ENCODE results near the gene WDR93.

The WDR93 gene

DNA sequence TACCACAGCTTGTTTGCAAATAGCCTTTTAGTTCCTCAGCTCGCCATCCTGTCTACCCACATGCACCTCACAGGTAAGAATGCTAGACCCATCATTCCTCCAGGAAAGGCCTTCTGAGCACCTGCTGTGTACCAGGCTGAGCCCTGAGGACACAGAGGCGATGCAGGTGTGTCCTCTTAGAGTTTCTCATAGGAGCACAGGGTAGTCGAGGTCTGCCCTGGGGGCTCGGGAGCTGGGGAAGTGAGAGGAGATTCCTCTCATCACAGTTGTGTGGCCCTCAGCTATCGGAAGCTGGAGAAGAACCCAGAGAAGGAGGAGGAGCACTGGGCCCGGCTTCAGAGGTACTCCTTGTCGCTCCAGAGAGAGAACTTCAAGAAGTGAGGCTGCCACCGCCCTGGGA is 52.4 kb downstream of the WDR93 start:
- Histone ChIP-seq H3K9ac (ENCODE audit: low read depth, low read length) (no peak overlapping the region), H3K4me3 (ENCODE audit: low read length) (no peak overlapping the region), H3K4me1 (ENCODE audit: control insufficient read depth, insufficient read depth, low read length) (no peaks in the 10 kb centered on the region), H3K36me3 (ENCODE audit: insufficient read depth, low read length) (no peaks in the 10 kb centered on the region), H3K4me2 (ENCODE audit: low read length) (no peak overlapping the region), H3K27me3 (ENCODE audit: control insufficient read depth, insufficient read depth, low read length) (peaks cover 21% of the 10 kb centered on the region), H3K9me3 (replicated peaks; ENCODE audit: low read length) (no peaks in the 10 kb centered on the region)

DNA sequence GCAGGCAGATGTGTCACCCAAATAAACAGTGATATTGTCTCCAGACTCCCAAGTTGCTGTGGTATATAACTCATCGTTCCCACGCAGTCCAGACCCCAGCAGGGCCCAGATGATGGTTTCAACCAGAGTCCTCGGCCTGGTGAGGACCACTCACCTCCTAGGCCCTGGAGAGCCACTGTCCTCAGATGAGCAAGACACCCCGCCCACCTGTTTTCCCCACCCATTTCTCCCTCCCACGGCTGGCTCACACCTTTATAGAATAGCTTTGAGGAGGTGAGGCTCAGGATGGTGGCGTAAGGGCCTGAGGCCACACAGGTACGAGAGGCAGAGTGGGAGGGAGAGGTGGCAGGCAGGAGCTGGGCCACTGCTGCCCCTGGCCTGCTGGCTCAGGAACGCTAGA is 53.0 kb downstream of the WDR93 start:
- no peaks in the 10 kb centered on the region for H3K4me1 ChIP-seq (ENCODE audit: control insufficient read depth, insufficient read depth, low read length)
- H3K4me3 ChIP-seq (ENCODE audit: low read length): no peak overlapping the region
- no peak overlapping the region for H3K4me2 ChIP-seq (ENCODE audit: low read length)
- H3K36me3 ChIP-seq (ENCODE audit: insufficient read depth, low read length): no peaks in the 10 kb centered on the region
- H3K9ac ChIP-seq (ENCODE audit: low read depth, low read length): no peak overlapping the region
- peaks cover 20% of the 10 kb centered on the region for H3K27me3 ChIP-seq (ENCODE audit: control insufficient read depth, insufficient read depth, low read length)
- no peaks in the 10 kb centered on the region for H3K9me3 ChIP-seq (replicated peaks; ENCODE audit: low read length)

GRCh38 chr15:89745131-89745530 is 54.5 kb downstream of the WDR93 start:
- Histone ChIP-seq H3K27me3 (ENCODE audit: control insufficient read depth, insufficient read depth, low read length) (peaks cover 26% of the 10 kb centered on the region), H3K4me3 (ENCODE audit: low read length) (no peak overlapping the region), H3K36me3 (ENCODE audit: insufficient read depth, low read length) (no peaks in the 10 kb centered on the region), H3K9me3 (replicated peaks; ENCODE audit: low read length) (no peaks in the 10 kb centered on the region), H3K4me2 (ENCODE audit: low read length) (no peak overlapping the region), H3K9ac (ENCODE audit: low read depth, low read length) (no peak overlapping the region), H3K4me1 (ENCODE audit: control insufficient read depth, insufficient read depth, low read length) (peaks cover 2% of the 10 kb centered on the region)

DNA sequence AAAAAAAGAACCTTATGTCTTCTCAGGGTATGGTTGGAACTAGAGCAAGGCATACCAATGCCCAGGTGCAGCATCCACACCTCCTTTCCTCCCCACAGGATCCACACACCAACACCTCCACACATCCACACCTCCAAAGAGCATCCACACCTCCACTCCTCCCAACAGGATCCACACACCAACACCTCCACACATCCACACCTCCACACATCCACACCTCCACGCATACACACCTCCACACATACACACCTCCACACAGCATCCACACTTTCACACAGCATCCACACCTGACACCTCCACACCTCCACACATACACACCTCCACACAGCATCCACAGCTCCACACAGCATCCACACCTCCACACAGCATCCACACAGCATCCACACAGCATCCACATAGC is 55.2 kb downstream of the WDR93 start:
- peaks cover 27% of the 10 kb centered on the region for H3K27me3 ChIP-seq (ENCODE audit: control insufficient read depth, insufficient read depth, low read length)
- peaks cover 7% of the 10 kb centered on the region for H3K4me1 ChIP-seq (ENCODE audit: control insufficient read depth, insufficient read depth, low read length)
- no peaks in the 10 kb centered on the region for H3K9me3 ChIP-seq (replicated peaks; ENCODE audit: low read length)
- H3K36me3 ChIP-seq (ENCODE audit: insufficient read depth, low read length): no peaks in the 10 kb centered on the region
- H3K9ac ChIP-seq (ENCODE audit: low read depth, low read length): no peak overlapping the region
- no peak overlapping the region for H3K4me2 ChIP-seq (ENCODE audit: low read length)
- H3K4me3 ChIP-seq (ENCODE audit: low read length): no peak overlapping the region

GRCh38 chr15:89746386-89746780 is 55.8 kb downstream of the WDR93 start:
- Histone ChIP-seq H3K9me3 (replicated peaks; ENCODE audit: low read length) (no peaks in the 10 kb centered on the region), H3K4me1 (ENCODE audit: control insufficient read depth, insufficient read depth, low read length) (peaks cover 7% of the 10 kb centered on the region), H3K9ac (ENCODE audit: low read depth, low read length) (no peak overlapping the region), H3K4me3 (ENCODE audit: low read length) (no peak overlapping the region), H3K27me3 (ENCODE audit: control insufficient read depth, insufficient read depth, low read length) (peaks cover 27% of the 10 kb centered on the region), H3K36me3 (ENCODE audit: insufficient read depth, low read length) (no peaks in the 10 kb centered on the region), H3K4me2 (ENCODE audit: low read length) (no peak overlapping the region)

DNA sequence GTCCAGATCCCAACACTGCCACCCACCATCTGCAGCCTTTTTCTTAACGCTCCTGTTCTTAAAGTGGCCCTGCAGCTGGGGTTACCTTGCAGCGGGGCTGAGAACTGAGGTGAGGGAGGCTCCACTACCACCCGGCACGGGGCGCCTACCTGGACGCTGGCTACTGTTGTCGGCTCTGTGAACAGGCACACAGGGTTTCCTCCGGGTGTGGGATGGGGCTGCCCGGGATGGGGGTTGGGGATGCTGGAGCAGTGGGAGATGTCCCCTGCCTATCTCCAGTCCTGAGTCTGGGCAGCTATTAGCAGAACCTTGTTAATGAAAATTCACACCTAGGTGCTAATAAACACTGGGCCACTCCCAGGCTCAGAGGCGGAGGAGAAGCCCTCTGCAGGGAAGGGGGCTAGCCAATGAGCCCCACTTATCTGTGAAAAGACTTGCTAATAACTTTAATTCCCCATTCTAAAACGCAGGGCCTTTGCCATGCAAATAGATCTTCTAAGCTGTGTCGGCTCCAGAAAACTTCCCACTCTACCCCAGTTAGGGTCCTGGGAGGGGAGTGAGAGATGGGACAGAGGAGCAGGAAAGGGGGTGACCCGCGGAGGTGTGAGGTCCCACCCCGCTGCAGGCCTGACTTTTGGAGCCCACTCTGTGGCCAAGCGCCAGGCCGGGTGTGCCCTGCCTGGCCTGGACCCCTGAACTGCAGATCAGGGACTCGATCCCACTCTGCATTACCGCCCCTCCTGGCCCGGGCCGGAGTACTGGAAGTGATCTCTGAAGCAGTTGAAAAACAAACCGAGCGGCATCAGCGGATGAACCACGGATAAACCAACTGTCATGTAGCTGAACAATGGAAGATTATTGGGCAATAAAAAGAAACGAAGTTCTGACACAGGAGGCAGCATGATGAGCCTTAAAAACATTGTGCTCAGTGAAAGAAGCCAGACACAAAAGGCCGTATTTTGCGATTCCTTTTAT is 57.4 kb downstream of the WDR93 start:
- Histone ChIP-seq H3K4me3 (ENCODE audit: low read length) (no peak overlapping the region), H3K4me1 (ENCODE audit: control insufficient read depth, insufficient read depth, low read length) (peaks cover 7% of the 10 kb centered on the region), H3K36me3 (ENCODE audit: insufficient read depth, low read length) (no peaks in the 10 kb centered on the region), H3K4me2 (ENCODE audit: low read length) (no peak overlapping the region), H3K9ac (ENCODE audit: low read depth, low read length) (no peak overlapping the region), H3K27me3 (ENCODE audit: control insufficient read depth, insufficient read depth, low read length) (peaks cover 23% of the 10 kb centered on the region), H3K9me3 (replicated peaks; ENCODE audit: low read length) (no peaks in the 10 kb centered on the region)

DNA sequence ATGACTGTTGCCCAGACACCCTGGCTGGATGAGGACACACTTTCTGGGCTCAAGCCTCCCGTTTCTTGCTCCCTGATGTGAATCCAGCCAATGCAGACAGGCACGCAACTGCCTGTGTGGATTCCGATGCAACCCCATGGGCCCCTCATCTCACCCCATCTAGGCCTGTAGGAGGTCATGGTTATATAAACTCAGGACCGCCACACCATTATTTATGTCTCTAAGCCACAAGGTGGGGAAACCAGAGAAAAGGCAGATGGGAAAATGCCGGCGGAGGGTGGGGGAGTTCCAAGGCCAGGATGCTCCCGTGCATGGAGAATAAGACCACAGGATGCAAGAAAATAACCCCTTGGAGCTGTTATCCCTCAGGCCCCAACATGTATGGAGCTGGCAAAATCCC is 58.4 kb downstream of the WDR93 start:
- Histone ChIP-seq H3K9me3 (replicated peaks; ENCODE audit: low read length) (no peaks in the 10 kb centered on the region), H3K4me1 (ENCODE audit: control insufficient read depth, insufficient read depth, low read length) (peaks cover 7% of the 10 kb centered on the region), H3K36me3 (ENCODE audit: insufficient read depth, low read length) (no peaks in the 10 kb centered on the region), H3K4me2 (ENCODE audit: low read length) (no peak overlapping the region), H3K9ac (ENCODE audit: low read depth, low read length) (no peak overlapping the region), H3K4me3 (ENCODE audit: low read length) (no peak overlapping the region), H3K27me3 (ENCODE audit: control insufficient read depth, insufficient read depth, low read length) (peaks cover 17% of the 10 kb centered on the region)

GRCh38 chr15:89749526-89749925 is 58.9 kb downstream of the WDR93 start:
- Histone ChIP-seq H3K9ac (ENCODE audit: low read depth, low read length) (no peak overlapping the region), H3K4me1 (ENCODE audit: control insufficient read depth, insufficient read depth, low read length) (peaks cover 7% of the 10 kb centered on the region), H3K4me2 (ENCODE audit: low read length) (no peak overlapping the region), H3K9me3 (replicated peaks; ENCODE audit: low read length) (no peaks in the 10 kb centered on the region), H3K4me3 (ENCODE audit: low read length) (no peak overlapping the region), H3K27me3 (ENCODE audit: control insufficient read depth, insufficient read depth, low read length) (peaks cover 12% of the 10 kb centered on the region), H3K36me3 (ENCODE audit: insufficient read depth, low read length) (no peaks in the 10 kb centered on the region)

GRCh38 chr15:89749951-89750559 is 59.4 kb downstream of the WDR93 start:
- Histone ChIP-seq H3K36me3 (ENCODE audit: insufficient read depth, low read length) (no peaks in the 10 kb centered on the region), H3K27me3 (ENCODE audit: control insufficient read depth, insufficient read depth, low read length) (peaks cover 10% of the 10 kb centered on the region), H3K4me3 (ENCODE audit: low read length) (peak overlapping the region; percentile 89), H3K9ac (ENCODE audit: low read depth, low read length) (no peak overlapping the region), H3K9me3 (replicated peaks; ENCODE audit: low read length) (no peaks in the 10 kb centered on the region), H3K4me1 (ENCODE audit: control insufficient read depth, insufficient read depth, low read length) (peaks cover 7% of the 10 kb centered on the region), H3K4me2 (ENCODE audit: low read length) (peak overlapping the region; percentile 90)

DNA sequence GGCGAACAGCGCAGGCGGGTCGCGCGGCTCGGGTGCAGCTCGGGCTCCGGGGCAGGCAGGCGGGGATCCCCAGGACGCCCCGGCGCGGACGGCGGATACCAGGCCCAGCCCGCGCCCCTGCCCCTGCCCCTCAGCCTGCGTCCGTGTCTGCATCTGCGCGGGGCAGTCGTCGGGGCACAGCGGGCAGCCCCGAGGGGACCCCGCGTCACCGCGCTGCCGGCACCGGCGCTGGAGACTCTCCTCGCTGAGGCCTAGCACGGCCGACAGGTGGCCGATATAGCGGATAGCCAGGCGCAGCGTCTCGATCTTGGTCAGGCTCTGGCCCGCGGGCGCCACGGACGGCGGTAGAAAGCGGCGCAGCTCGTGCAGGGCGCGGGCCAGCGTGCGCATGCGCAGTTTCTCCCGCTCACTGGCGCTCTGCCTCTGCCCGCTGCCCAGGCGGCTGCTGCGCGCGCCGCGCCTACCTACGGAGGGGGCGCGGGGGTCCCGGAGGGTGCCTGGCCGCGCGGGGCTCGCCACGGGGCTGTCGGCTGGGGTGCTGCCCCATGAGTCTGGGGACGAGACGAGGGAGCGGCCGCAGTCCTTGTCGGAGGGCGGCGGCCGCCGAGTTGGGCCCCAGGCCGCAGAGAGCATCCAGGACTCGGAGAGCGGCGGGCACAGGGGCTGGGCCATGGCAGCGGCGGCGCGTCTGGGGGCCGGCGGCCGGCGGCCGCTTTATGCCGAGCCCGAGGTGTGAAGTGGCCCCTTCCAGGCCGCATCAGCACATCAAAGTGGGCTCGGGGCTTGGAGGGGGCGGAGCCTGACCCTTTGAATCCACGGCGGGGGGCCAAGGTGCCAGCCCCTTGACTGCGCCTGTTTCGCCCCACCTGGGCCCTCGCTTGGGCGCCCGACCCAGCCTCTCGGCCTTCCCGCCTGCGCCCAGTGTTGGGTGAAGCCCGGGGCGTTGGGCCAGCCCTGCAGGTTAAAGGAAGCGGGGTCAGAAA is 60.2 kb downstream of the WDR93 start, which contains the start of gene MESP1:
MESP1 (minus strand) TSS at position 690 of the 983 bp plus-strand sequence; CDS start at position 672, 18 bp downstream.
- H3K9me3 ChIP-seq (replicated peaks; ENCODE audit: low read length): no peaks in the 10 kb centered on the region
- H3K4me1 ChIP-seq (ENCODE audit: control insufficient read depth, insufficient read depth, low read length): peaks cover 7% of the 10 kb centered on the region
- no peaks in the 10 kb centered on the region for H3K36me3 ChIP-seq (ENCODE audit: insufficient read depth, low read length)
- peak within 1 kb of the TSS; percentile 90 for H3K4me2 ChIP-seq (ENCODE audit: low read length)
- H3K4me3 ChIP-seq (ENCODE audit: low read length): peak within 1 kb of the TSS; percentile 89
- peak within 1 kb of the TSS; percentile 79 for H3K9ac ChIP-seq (ENCODE audit: low read depth, low read length)
- peaks cover 10% of the 10 kb centered on the region for H3K27me3 ChIP-seq (ENCODE audit: control insufficient read depth, insufficient read depth, low read length)

DNA sequence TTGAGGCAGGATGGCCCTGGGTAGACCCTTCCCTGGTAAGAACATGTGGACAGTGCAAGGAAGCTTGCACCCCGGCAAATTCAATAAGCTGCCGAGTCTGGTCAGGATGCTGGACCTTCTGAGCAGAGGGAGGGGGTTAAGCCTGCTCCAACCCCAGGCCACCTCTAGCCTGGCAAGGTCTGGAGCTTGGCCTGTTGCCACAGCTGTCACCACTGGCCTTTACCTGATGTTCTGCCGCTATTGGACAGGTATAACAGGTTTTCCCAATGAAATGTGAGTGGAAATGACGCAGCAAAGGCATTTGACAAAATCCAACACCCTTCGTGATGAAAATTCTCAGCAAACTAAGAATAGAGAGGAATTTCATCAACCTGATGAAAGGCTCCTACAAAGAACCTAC is 61.1 kb downstream of the WDR93 start:
- H3K27me3 ChIP-seq (ENCODE audit: control insufficient read depth, insufficient read depth, low read length): peaks cover 10% of the 10 kb centered on the region
- no peaks in the 10 kb centered on the region for H3K9me3 ChIP-seq (replicated peaks; ENCODE audit: low read length)
- no peak overlapping the region for H3K4me2 ChIP-seq (ENCODE audit: low read length)
- H3K36me3 ChIP-seq (ENCODE audit: insufficient read depth, low read length): no peaks in the 10 kb centered on the region
- no peak overlapping the region for H3K4me3 ChIP-seq (ENCODE audit: low read length)
- peaks cover 7% of the 10 kb centered on the region for H3K4me1 ChIP-seq (ENCODE audit: control insufficient read depth, insufficient read depth, low read length)
- H3K9ac ChIP-seq (ENCODE audit: low read depth, low read length): no peak overlapping the region

Measured in skeletal muscle satellite cell (primary cell).